PC-9 (cell line): ENCODE measurements around the gene TUT4.

Experiments used
- EZH2 ChIP-seq: fragments of 200-600 bp; sonication (generic); IDR thresholded peaks from 2 replicates; pipeline ENCODE4 v1.8.0; 2017; ENCODE audit warnings: antibody characterized with exemption, low read depth
- TF ChIP-seq, protein P1 (sequence below): fragments of 200-600 bp; sonication (generic); conservative IDR thresholded peaks from 2 replicates; pipeline ENCODE4 v1.6.1; 2017; ENCODE audit warnings: mixed run types, antibody characterized with exemption, mild to moderate bottlenecking, moderate library complexity

GRCh38 chr1:52420713-52421112 lies 132.2 kb downstream of the TUT4 start:
- TF ChIP-seq, protein P1, sequence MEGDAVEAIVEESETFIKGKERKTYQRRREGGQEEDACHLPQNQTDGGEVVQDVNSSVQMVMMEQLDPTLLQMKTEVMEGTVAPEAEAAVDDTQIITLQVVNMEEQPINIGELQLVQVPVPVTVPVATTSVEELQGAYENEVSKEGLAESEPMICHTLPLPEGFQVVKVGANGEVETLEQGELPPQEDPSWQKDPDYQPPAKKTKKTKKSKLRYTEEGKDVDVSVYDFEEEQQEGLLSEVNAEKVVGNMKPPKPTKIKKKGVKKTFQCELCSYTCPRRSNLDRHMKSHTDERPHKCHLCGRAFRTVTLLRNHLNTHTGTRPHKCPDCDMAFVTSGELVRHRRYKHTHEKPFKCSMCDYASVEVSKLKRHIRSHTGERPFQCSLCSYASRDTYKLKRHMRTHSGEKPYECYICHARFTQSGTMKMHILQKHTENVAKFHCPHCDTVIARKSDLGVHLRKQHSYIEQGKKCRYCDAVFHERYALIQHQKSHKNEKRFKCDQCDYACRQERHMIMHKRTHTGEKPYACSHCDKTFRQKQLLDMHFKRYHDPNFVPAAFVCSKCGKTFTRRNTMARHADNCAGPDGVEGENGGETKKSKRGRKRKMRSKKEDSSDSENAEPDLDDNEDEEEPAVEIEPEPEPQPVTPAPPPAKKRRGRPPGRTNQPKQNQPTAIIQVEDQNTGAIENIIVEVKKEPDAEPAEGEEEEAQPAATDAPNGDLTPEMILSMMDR, result no peak
- no peak for TF ChIP-seq EZH2
